Body of pancreas (tissue), 4 donors: ENCODE data around the gene ANKH. TPM values are rescaled to one million over a fixed set of nuclear protein-coding genes. Genes with fewer than 3 reads are reported as not detected.

Experiments
- ATAC-seq: fragments of 150-250 bp; one replicate; pipeline ENCODE4 v1.9.1; 2016
- DNase-seq, 4 donors: peaks; one replicate each; pipeline ENCODE4 v3.0.0-alpha.2; 2019
- H3K27ac ChIP-seq, 4 donors: fragments of 200-600 bp; sonication (generic); 1 replicate in 3 of 4; 2 replicates in 1 of 4; pipeline versions ENCODE4 v1.5.1 to v1.6.1; 2016 to 2019; ENCODE audit warnings: mild to moderate bottlenecking in 1 of 4, mixed read lengths in 1 of 4, moderate library complexity in 1 of 4
- H3K27me3 ChIP-seq, 2 donors: fragments of 200-600 bp; sonication (generic); one replicate each; pipeline ENCODE4 v1.6.0; 2016; ENCODE audit warnings: mild to moderate bottlenecking in 1 of 2
- H3K36me3 ChIP-seq, 2 donors: fragments of 200-600 bp; sonication (generic); replicated peaks in 1 of 2; 2 replicates each; pipeline ENCODE4 v1.5.1; 2016; ENCODE audit warnings: low read depth in 2 of 2; ENCODE audit not compliant: insufficient read depth in 1 of 2
- H3K4me1 ChIP-seq: fragments of 200-600 bp; sonication (generic); one replicate; pipeline ENCODE4 v1.6.0; 2016
- H3K4me3 ChIP-seq, 2 donors: fragments of 200-600 bp; sonication (generic); 1 replicate in 1 of 2; 2 replicates in 1 of 2; pipeline ENCODE4 v1.5.1; 2016 to 2019
- H3K9me3 ChIP-seq, 3 donors: fragments of 200-600 bp; sonication (generic); 1 replicate in 2 of 3; 2 replicates in 1 of 3; pipeline ENCODE4 v1.5.1; 2016
- POLR2A ChIP-seq, 3 donors: fragments of 450-650 bp; IDR thresholded peaks; one replicate each; pipeline ENCODE4 v1.6.1; 2016; ENCODE audit warnings: antibody characterized with exemption in 3 of 3, mild to moderate bottlenecking in 2 of 3
- WGBS, 2 donors: methylation state at CpG; one replicate each; pipeline ENCODE4 v1.1.5; 2017; 5-methylcytosine and 5-hydroxymethylcytosine counted together
- intact Hi-C: fragments of 100-400 bp; cut with DNase I; formaldehyde crosslinking; loops from one replicate; pipeline ENCODE4 v1.15.1; 2023
- total RNA-seq, 2 donors: library from RNA; depleted of rRNA; stranded (reverse); fragments of >200 nt; gene quantifications; one replicate each; pipeline ENCODE4 v1.1.0, GENCODE V29; 2016
- TF ChIP-seq, protein P1 (sequence below), 7 experiments: fragments of 450-650 bp in 4 of 7; fragments of 200-600 bp in 3 of 7; sonication (generic) in 3 of 7; IDR thresholded peaks; one replicate each; pipeline ENCODE4 v1.5.1; 2016 to 2019; ENCODE audit warnings: antibody characterized with exemption in 7 of 7

The ANKH gene
- total RNA-seq, 2 donors from 2014 or later, result 19.1 to 20.5 TPM

DNA sequence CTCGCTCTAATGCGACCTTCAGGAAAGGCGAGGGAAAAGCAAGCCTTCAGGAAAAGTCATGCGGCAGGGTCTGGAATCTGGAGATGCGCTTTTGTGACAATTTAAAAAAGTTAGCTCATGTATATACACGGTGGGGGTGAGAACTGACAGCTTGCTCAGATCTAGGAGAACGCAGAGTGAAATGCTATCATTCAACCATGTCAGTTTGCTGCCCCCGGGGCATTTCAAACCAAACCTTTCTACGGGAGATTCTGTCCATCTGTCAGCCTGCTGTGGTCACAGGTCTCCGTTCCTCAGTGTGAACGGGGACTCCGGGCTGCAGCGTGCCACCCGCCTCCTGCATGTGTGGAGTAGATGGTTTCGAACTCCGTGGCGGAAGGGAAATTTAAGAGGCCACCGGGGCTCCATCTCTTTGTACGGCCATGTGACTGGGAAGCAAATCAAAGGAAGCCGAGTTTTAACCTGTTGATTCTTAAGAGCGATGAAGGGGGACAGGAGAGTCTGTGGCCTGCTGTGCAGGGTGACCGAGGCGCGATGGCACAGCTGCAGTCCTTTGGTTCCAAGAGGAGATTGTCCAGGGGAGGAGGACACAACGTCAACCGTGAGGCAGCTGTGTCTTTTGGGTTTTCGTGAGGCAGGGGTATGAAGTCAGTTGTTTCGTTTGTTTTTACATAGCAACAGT is 161.1 kb downstream of the ANKH start:
- Histone ChIP-seq H3K27me3 (no peaks in the 10 kb centered on the region), H3K9me3 (no peaks in the 10 kb centered on the region), H3K4me1 (no peaks in the 10 kb centered on the region), H3K36me3 (peaks cover 0 to 11% of the 10 kb centered on the region in 2 donors), H3K27ac (no peak overlapping the region), H3K4me3 (no peak overlapping the region)
- WGBS, 2 donors, result 93 to 94% methylated on average over 27 to 28 of the region's 28 CpGs
- DNase-seq (no peak), ATAC-seq (no peak)
- intact Hi-C loops, result no loop called here
- TF ChIP-seq POLR2A (IDR thresholded peaks at IDR 0.05), result no peak
- TF ChIP-seq, protein P1, sequence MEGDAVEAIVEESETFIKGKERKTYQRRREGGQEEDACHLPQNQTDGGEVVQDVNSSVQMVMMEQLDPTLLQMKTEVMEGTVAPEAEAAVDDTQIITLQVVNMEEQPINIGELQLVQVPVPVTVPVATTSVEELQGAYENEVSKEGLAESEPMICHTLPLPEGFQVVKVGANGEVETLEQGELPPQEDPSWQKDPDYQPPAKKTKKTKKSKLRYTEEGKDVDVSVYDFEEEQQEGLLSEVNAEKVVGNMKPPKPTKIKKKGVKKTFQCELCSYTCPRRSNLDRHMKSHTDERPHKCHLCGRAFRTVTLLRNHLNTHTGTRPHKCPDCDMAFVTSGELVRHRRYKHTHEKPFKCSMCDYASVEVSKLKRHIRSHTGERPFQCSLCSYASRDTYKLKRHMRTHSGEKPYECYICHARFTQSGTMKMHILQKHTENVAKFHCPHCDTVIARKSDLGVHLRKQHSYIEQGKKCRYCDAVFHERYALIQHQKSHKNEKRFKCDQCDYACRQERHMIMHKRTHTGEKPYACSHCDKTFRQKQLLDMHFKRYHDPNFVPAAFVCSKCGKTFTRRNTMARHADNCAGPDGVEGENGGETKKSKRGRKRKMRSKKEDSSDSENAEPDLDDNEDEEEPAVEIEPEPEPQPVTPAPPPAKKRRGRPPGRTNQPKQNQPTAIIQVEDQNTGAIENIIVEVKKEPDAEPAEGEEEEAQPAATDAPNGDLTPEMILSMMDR (IDR thresholded peaks at IDR 0.05), result no peak

DNA sequence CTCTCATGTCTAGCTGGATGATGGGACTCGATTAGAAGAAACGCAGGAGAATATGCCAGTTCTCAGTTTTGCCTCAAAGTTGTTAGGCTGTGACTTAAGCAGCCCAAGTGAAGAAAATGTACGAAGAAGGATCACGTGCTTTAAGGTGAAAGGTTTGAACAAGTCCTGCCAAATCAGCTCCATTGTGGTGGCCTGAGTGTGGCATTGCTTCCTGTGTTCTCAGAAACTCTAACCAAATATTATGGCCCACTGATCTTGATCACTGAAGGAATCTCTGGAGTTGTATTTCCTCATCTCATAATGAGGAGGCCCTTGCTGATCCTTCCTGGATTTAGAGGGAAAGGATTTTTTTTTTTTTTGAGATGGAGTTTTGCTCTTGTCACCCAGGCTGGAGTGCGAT is 163.0 kb downstream of the ANKH start:
- ATAC-seq (no peak), DNase-seq (no peak)
- H3K36me3 ChIP-seq, result peaks cover 0 to 7% of the 10 kb centered on the region in 2 donors
- no peaks in the 10 kb centered on the region for H3K4me1 ChIP-seq
- WGBS, 2 donors, result 89 to 90% methylated on average over 5 of the region's 5 CpGs
- TF ChIP-seq, protein P1 (IDR thresholded peaks at IDR 0.05), result no peak
- TF ChIP-seq POLR2A (IDR thresholded peaks at IDR 0.05), result no peak
- no peak overlapping the region for H3K27ac ChIP-seq
- H3K9me3 ChIP-seq, result no peaks in the 10 kb centered on the region
- no peaks in the 10 kb centered on the region for H3K27me3 ChIP-seq
- H3K4me3 ChIP-seq, result no peak overlapping the region
- intact Hi-C loops, result no loop called here

DNA sequence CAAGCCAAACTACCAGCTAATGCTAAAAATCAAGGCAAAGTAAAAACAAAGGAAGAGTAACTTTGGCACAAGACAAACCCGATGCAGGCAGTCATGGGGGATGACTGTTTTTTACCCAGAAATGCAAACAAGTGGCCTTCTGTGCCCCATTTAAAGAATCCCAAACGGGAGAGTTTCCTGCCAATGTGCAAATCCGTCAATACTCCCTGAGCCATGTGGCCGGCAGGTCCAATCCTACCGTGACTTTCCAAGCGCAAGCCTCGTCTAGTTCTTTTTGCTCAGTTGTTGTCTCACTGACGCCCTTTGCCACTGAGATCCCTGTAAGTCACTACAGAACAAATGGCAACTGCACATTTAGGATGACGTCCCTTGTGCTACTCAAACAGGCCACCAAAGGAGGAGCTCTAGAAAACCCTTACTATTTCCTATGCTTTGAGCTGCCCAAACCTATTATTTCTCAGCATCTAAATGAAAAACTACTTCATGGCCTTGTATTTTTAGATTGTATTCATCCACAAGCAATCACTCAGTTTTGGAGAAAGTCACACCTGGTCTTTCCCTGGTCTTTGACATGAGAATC is 163.7 kb downstream of the ANKH start:
- no peak overlapping the region for H3K27ac ChIP-seq
- TF ChIP-seq, protein P1 (IDR thresholded peaks at IDR 0.05), result no peak
- no peak for TF ChIP-seq POLR2A (IDR thresholded peaks at IDR 0.05)
- H3K9me3 ChIP-seq, result no peaks in the 10 kb centered on the region
- peaks cover 0 to 7% of the 10 kb centered on the region in 2 donors for H3K36me3 ChIP-seq
- WGBS, 2 donors, result 83 to 88% methylated on average over 9 of the region's 9 CpGs
- H3K27me3 ChIP-seq, result no peaks in the 10 kb centered on the region
- no peak for ATAC-seq
- no peak for DNase-seq
- intact Hi-C loops, result no loop called here
- no peaks in the 10 kb centered on the region for H3K4me1 ChIP-seq
- no peak overlapping the region for H3K4me3 ChIP-seq

DNA sequence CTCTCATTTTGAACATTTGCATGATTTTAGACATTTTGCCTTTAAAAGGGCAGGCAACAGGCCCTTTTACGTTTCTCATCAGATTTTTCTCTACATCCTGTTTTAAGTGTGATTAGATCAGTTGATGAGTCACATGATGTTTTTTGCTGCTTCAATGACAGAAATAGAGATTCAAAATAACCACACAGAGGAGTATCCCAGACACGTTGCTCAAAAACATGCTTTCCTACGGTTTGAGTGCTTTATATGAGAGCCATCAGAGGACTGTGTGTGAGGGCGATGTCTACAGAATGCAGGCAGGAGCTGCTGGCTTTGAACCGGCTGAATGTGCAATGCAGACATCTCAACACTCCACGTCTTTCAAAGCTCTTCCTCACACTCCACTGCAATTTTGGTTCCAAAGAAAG is 165.0 kb downstream of the ANKH start:
- Histone ChIP-seq H3K36me3 (peaks cover 0 to 5% of the 10 kb centered on the region in 2 donors), H3K4me1 (no peaks in the 10 kb centered on the region), H3K4me3 (no peak overlapping the region), H3K27ac (no peak overlapping the region), H3K27me3 (no peaks in the 10 kb centered on the region), H3K9me3 (no peaks in the 10 kb centered on the region)
- WGBS, 2 donors, result 60 to 62% methylated on average over 6 of the region's 6 CpGs
- ATAC-seq, result no peak
- no peak for TF ChIP-seq POLR2A (IDR thresholded peaks at IDR 0.05)
- TF ChIP-seq, protein P1 (IDR thresholded peaks at IDR 0.05), result no peak
- DNase-seq, result no peak
- intact Hi-C loops, result no loop called here

- TF ChIP-seq POLR2A (IDR thresholded peaks at IDR 0.05), result no peak
- TF ChIP-seq, protein P1 (IDR thresholded peaks at IDR 0.05), result no peak
- Histone ChIP-seq H3K9me3 (no peaks in the 10 kb centered on the region), H3K27me3 (no peaks in the 10 kb centered on the region), H3K4me1 (no peaks in the 10 kb centered on the region), H3K27ac (no peak overlapping the region), H3K36me3 (peaks cover 0 to 2% of the 10 kb centered on the region in 2 donors), H3K4me3 (no peak overlapping the region)
- ATAC-seq, result no peak
- DNase-seq, result no peak
- intact Hi-C loops, result no loop called here
- WGBS, 2 donors, result 92 to 95% methylated on average over 8 of the region's 8 CpGs
These were observed 166.0 kb downstream of the ANKH start for GRCh38 chr5:14705556-14705955.
